ENCODE data around the gene ZNF823. TPM values are rescaled to one million over a fixed set of nuclear protein-coding genes. Genes with fewer than 3 reads are reported as not detected.

Gene ZNF823
- total RNA-seq, 1 donor, result 5.6 TPM

GRCh38 chr19:11756965-11757364 is 18.2 kb upstream of the ZNF823 start:
- H3K4me3 ChIP-seq (ENCODE audit: low read depth, low read length), result no peak overlapping the region
- TF ChIP-seq CTCF (IDR thresholded peaks at IDR 0.05; ENCODE audit: insufficient read depth, low read depth, low read length), result no peak
- DNase-seq (ENCODE audit: low read depth), result no peak

GRCh38 chr19:11754663-11755062 is 15.9 kb upstream of the ZNF823 start:
- H3K4me3 ChIP-seq (ENCODE audit: low read depth, low read length), result no peak overlapping the region
- no peak for DNase-seq (ENCODE audit: low read depth)
- TF ChIP-seq CTCF (IDR thresholded peaks at IDR 0.05; ENCODE audit: insufficient read depth, low read depth, low read length), result no peak

DNA sequence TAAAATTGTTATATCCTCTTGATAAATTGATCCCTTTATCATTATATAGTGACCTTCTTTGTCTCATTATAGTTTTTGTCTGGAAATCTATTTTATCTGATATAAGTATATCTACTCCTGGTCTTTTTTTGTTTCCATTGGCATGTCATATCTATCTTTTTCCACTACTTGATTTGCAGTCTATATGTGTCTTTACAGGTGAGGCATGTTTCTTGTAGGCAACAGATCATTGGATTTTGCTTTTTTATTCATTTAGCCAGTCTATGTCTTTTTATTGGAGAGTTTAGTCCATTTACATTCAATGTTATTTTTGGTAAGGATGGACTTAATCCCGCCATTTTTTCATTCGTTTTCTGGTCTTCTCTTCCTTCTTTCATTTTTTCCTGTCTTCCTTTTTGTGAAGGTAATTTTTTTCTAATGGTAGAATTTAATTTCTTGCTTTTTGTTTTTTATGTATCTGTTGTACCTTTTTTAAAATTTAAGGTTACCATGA is 13.5 kb upstream of the ZNF823 start:
- no peak overlapping the region for H3K4me3 ChIP-seq (ENCODE audit: low read depth, low read length)
- TF ChIP-seq CTCF (IDR thresholded peaks at IDR 0.05; ENCODE audit: insufficient read depth, low read depth, low read length), result no peak
- DNase-seq (ENCODE audit: low read depth), result no peak

- TF ChIP-seq CTCF (IDR thresholded peaks at IDR 0.05; ENCODE audit: insufficient read depth, low read depth, low read length), result no peak
- DNase-seq (ENCODE audit: low read depth), result no peak
- no peak overlapping the region for H3K4me3 ChIP-seq (ENCODE audit: low read depth, low read length)
Measured at GRCh38 chr19:11749751-11750150, 11.0 kb upstream of the ZNF823 start.

GRCh38 chr19:11747277-11747676 is 8.5 kb upstream of the ZNF823 start:
- TF ChIP-seq CTCF (IDR thresholded peaks at IDR 0.05; ENCODE audit: insufficient read depth, low read depth, low read length), result no peak
- no peak overlapping the region for H3K4me3 ChIP-seq (ENCODE audit: low read depth, low read length)
- no peak for DNase-seq (ENCODE audit: low read depth)

DNA sequence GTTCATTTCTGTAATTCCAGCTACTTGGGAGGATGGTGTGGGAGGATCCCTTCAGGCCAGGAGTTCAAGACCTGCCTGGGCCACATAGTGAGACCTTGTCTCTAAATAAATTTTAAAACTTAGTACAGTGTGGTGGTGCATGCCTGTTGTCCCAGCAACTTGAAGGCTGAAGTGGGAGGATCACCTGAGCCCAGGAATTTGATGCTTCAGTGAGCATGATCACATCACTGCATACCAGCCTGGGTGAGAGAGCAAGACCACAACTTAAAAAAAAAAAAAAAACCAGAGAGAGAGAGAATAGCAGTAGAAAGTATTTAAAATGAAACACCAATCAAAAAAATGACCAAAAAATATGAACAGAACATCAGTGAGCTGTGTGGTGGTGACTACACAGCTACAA is 7.1 kb upstream of the ZNF823 start:
- no peak for TF ChIP-seq CTCF (IDR thresholded peaks at IDR 0.05; ENCODE audit: insufficient read depth, low read depth, low read length)
- no peak for DNase-seq (ENCODE audit: low read depth)

More for the DNA sequence above, 7.1 kb upstream of the ZNF823 start:
- no peak overlapping the region for H3K4me3 ChIP-seq (ENCODE audit: low read depth, low read length)
